Muscle layer of duodenum (tissue), 2 donors: ENCODE data around the gene CEP57L1.

Experiments used
- H3K27ac ChIP-seq: one replicate; pipeline ENCODE4 v1.7.0; 2013; ENCODE audit warnings: mild to moderate bottlenecking, low read length
- H3K27me3 ChIP-seq: one replicate; pipeline ENCODE4 v1.7.0; 2013; ENCODE audit warnings: low read depth, mild to moderate bottlenecking, control low read depth, low read length
- H3K36me3 ChIP-seq, 2 donors: one replicate each; pipeline ENCODE4 v1.7.0; 2013; ENCODE audit warnings: low read length in 2 of 2, control low read depth in 1 of 2, mild to moderate bottlenecking in 1 of 2; ENCODE audit not compliant: insufficient read depth in 2 of 2, control insufficient read depth in 1 of 2
- H3K4me1 ChIP-seq, 2 donors: one replicate each; pipeline ENCODE4 v1.7.0; 2013; ENCODE audit warnings: low read length in 2 of 2, mild to moderate bottlenecking in 2 of 2, control low read depth in 1 of 2, moderate library complexity in 1 of 2; ENCODE audit not compliant: insufficient read depth in 2 of 2, control insufficient read depth in 1 of 2
- H3K4me3 ChIP-seq, 2 donors: one replicate each; pipeline ENCODE4 v1.7.0; 2013; ENCODE audit warnings: low read length in 2 of 2, low read depth in 1 of 2, mild to moderate bottlenecking in 1 of 2
- H3K9me3 ChIP-seq, 2 donors: one replicate each; pipeline ENCODE4 v1.7.0; 2013; ENCODE audit warnings: low read length in 2 of 2, control low read depth in 1 of 2, mild to moderate bottlenecking in 1 of 2; ENCODE audit not compliant: control insufficient read depth in 1 of 2
- donor health status: healthy.

The CEP57L1 gene

GRCh38 chr6:109095036-109095834, at the start of gene CEP57L1:
Gene CEP57L1, plus strand, starts transcription at chr6:109095507. Its CDS starts 49,715 bp downstream, at chr6:109145222.
- Histone ChIP-seq H3K27ac (peak within 1 kb of the TSS; percentile 99), H3K4me3 (peak within 1 kb of the TSS; percentile 84 to 92), H3K9me3 (no peaks in the 10 kb centered on the region), H3K4me1 (peaks cover 10 to 23% of the 10 kb centered on the region in 2 donors), H3K27me3 (no peaks in the 10 kb centered on the region), H3K36me3 (peaks cover 0 to 4% of the 10 kb centered on the region in 2 donors)

- H3K4me3 ChIP-seq: no peak overlapping the region
- H3K9me3 ChIP-seq: no peaks in the 10 kb centered on the region
- H3K27ac ChIP-seq: no peak overlapping the region
- no peaks in the 10 kb centered on the region for H3K36me3 ChIP-seq
- H3K27me3 ChIP-seq: no peaks in the 10 kb centered on the region
- H3K4me1 ChIP-seq: peaks cover 0 to 8% of the 10 kb centered on the region in 2 donors
Observed at GRCh38 chr6:109048176-109048575, 47.1 kb upstream of the CEP57L1 start.

GRCh38 chr6:109048670-109049415, 46.5 kb upstream of the CEP57L1 start:
- no peaks in the 10 kb centered on the region for H3K36me3 ChIP-seq
- H3K27me3 ChIP-seq: no peaks in the 10 kb centered on the region
- H3K27ac ChIP-seq: no peak overlapping the region
- no peak overlapping the region for H3K4me3 ChIP-seq
- H3K4me1 ChIP-seq: peaks cover 0 to 8% of the 10 kb centered on the region in 2 donors
- no peaks in the 10 kb centered on the region for H3K9me3 ChIP-seq

GRCh38 chr6:109050012-109050411, 45.3 kb upstream of the CEP57L1 start:
- H3K4me1 ChIP-seq: peaks cover 0 to 8% of the 10 kb centered on the region in 2 donors
- no peak overlapping the region for H3K27ac ChIP-seq
- no peaks in the 10 kb centered on the region for H3K27me3 ChIP-seq
- no peaks in the 10 kb centered on the region for H3K9me3 ChIP-seq
- H3K4me3 ChIP-seq: no peak overlapping the region
- no peaks in the 10 kb centered on the region for H3K36me3 ChIP-seq

GRCh38 chr6:109050447-109051102, 44.7 kb upstream of the CEP57L1 start:
- H3K4me1 ChIP-seq: peaks cover 0 to 8% of the 10 kb centered on the region in 2 donors
- no peak overlapping the region for H3K27ac ChIP-seq
- H3K4me3 ChIP-seq: no peak overlapping the region
- H3K36me3 ChIP-seq: no peaks in the 10 kb centered on the region
- H3K27me3 ChIP-seq: no peaks in the 10 kb centered on the region
- H3K9me3 ChIP-seq: no peaks in the 10 kb centered on the region

- Histone ChIP-seq H3K9me3 (no peaks in the 10 kb centered on the region), H3K36me3 (no peaks in the 10 kb centered on the region), H3K27me3 (no peaks in the 10 kb centered on the region), H3K27ac (no peak overlapping the region), H3K4me1 (peaks cover 4 to 8% of the 10 kb centered on the region in 2 donors), H3K4me3 (no peak overlapping the region)
Observed at GRCh38 chr6:109051301-109052017, 43.8 kb upstream of the CEP57L1 start.

GRCh38 chr6:109052018-109052651, 43.2 kb upstream of the CEP57L1 start:
- no peaks in the 10 kb centered on the region for H3K9me3 ChIP-seq
- H3K4me3 ChIP-seq: no peak overlapping the region
- H3K4me1 ChIP-seq: peaks cover 5 to 8% of the 10 kb centered on the region in 2 donors
- H3K36me3 ChIP-seq: no peaks in the 10 kb centered on the region
- H3K27me3 ChIP-seq: no peaks in the 10 kb centered on the region
- H3K27ac ChIP-seq: no peak overlapping the region

GRCh38 chr6:109052852-109053251, 42.5 kb upstream of the CEP57L1 start:
- H3K4me1 ChIP-seq: peaks cover 5 to 8% of the 10 kb centered on the region in 2 donors
- H3K36me3 ChIP-seq: no peaks in the 10 kb centered on the region
- H3K27ac ChIP-seq: no peak overlapping the region
- no peaks in the 10 kb centered on the region for H3K27me3 ChIP-seq
- H3K9me3 ChIP-seq: no peaks in the 10 kb centered on the region
- H3K4me3 ChIP-seq: no peak overlapping the region

GRCh38 chr6:109053336-109053735, 42.0 kb upstream of the CEP57L1 start:
- H3K36me3 ChIP-seq: no peaks in the 10 kb centered on the region
- no peak overlapping the region for H3K4me3 ChIP-seq
- H3K27ac ChIP-seq: no peak overlapping the region
- no peaks in the 10 kb centered on the region for H3K27me3 ChIP-seq
- H3K9me3 ChIP-seq: no peaks in the 10 kb centered on the region
- H3K4me1 ChIP-seq: peaks cover 6 to 8% of the 10 kb centered on the region in 2 donors

GRCh38 chr6:109055771-109056235, 39.5 kb upstream of the CEP57L1 start:
- H3K27me3 ChIP-seq: no peaks in the 10 kb centered on the region
- no peak overlapping the region for H3K27ac ChIP-seq
- H3K36me3 ChIP-seq: no peaks in the 10 kb centered on the region
- peaks cover 26% of the 10 kb centered on the region in 2 donors for H3K4me1 ChIP-seq
- no peaks in the 10 kb centered on the region for H3K9me3 ChIP-seq
- no peak overlapping the region for H3K4me3 ChIP-seq
